8988T (cell line): Measurements from ENCODE around the gene OR51G2.
"Not testable (repeated sequence)": the region's sequence is repeated elsewhere in the genome, so short reads cannot be mapped to it uniquely, and the experiment has no call there.

Experiments
- DNase-seq: peaks from one replicate; pipeline ENCODE4 v3.0.0; 2011

The OR51G2 gene, protein sequence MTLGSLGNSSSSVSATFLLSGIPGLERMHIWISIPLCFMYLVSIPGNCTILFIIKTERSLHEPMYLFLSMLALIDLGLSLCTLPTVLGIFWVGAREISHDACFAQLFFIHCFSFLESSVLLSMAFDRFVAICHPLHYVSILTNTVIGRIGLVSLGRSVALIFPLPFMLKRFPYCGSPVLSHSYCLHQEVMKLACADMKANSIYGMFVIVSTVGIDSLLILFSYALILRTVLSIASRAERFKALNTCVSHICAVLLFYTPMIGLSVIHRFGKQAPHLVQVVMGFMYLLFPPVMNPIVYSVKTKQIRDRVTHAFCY

DNA sequence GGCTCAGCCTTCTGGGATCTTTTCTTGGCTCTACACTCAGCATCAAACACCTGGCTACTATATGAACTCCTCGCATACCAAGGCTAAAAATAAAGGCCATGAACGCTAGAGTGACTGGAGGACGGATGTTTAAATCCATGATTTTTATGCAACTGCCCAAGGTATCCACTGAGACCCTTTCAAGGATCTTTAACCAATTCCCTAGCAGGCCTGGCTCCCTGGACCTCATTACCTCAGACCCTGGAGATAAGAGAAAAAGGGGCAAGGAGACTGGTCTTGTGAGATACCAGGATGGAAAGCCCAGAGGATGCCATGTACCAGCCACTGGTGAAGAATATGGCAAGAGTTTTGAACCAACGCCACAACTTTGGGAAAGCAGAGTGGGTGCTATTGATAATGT is at the start of gene OR51G2:
OR51G2 (minus strand) TSS at position 101 of the 400 bp plus-strand sequence. CDS start 3,687 bp downstream, outside the sequence.
- no peak for DNase-seq

DNA sequence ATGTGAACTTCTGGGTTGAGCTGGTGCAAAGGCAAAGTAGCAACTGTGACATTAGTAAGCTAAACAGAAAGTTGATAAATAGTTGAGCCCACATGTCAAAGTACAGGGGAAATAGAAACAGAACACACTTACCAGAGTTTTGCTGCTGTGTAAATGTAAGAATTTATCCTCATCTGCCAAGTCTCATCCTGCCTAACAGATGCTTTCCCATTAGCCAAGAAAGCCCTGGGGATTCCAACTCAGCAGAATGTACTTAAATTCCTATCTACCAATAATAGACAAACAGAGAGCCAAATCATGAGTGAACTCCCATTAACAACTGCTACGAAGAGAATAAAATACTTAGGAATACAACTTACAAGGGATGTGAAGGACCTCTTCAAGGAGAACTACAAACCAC is 43.7 kb upstream of the OR51G2 start:
- no peak for DNase-seq

DNA sequence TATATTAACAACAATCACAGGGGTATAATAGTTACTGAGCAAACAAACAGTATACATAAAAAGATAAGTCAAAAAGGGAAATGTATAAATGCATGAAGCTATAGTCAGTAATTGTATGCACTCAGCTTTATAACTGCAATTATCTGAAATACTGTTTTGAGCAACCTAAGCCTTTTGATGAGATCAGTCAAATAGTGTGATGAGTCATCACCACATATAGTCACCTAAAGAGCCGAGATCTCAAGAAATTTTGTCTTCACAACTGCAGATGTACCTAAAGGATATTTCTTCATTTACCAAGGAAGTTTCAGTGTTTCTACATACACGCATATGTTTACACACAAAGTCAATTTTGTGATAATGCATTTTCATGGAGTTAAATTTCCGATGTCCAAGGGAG is 41.7 kb upstream of the OR51G2 start:
- no peak for DNase-seq

DNA sequence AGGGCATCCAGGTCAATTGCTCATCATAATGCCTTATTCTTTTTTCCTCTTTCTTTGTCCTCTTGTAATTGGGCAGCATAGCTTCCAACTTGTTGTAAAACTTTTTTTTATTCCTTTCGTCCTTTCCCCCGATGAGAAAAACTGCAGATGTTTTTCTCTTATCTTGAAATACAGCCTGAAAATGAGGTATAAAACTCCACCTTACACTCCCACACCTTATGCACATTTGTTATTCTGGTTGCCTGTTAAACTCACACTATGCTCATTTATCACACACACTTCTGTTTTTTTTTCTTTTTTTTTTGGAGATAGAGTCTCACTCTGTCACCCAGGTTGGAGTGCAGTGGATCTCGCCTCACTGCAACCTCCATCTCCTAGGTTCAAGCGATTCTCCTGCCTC is 38.2 kb upstream of the OR51G2 start:
- DNase-seq: no peak

DNA sequence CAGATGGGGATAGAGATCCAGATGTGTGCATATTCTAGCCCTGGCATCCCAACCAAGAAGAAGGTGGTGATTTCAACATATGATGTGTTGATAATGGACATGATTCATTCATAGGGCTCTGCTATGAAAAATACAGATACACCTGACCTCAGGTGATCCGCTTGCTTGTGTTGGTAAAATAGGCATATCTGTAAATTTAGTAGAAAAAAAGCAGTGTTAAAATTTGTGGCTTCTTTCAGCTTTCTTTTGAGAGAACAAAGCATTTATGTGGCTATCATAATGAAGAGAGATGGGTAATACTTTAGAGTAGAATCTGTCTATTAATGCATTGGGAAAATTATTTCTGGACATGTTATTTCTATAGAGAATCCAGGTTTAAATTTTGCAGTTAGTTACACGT is 36.5 kb upstream of the OR51G2 start, which contains the start of gene OR51A2:
OR51A2 (minus strand) TSS at position 101 of the 400 bp plus-strand sequence; CDS start at position 101, 0 bp downstream.
- not testable (repeated sequence) for DNase-seq

DNA sequence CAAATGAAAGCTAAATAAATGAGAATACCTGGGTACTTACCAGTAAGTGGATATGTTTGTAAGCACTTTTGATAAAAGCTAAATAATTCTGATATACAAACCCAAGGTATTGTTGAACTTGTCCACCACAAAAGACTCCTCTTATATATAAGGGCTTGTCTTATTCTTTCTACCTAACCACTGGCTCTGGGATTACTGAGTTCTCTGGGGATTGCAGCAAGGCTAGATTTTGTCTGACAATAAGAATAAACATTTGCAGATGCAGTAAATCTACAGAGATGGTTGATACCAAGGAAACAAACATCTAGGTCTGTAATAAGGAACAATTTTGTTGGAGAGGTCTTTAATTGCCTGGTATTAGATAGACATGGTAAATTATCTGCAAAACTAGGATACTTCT is 28.4 kb upstream of the OR51G2 start, which contains the start of gene OR51A4:
OR51A4 (minus strand) TSS at position 101 of the 400 bp plus-strand sequence. CDS start 505 bp downstream, outside the sequence.
- no peak for DNase-seq

DNA sequence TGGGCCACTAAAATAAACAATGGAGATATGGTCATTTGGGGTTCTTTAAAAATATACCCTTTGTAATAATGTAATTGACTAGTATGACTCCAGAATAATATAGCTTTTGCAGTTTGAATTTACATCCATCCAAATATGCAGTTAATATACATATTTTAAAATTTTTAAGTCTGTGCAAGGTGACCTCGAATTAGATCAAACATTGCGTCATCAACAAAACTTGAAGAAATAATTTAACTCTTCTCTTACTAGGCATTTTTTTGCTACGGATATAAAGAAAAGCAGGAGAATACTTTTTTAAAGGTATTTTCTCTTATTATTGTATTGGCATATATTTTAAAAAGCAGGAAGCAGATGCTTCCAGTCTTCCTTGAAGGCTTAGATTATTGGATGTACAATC is 17.6 kb upstream of the OR51G2 start:
- DNase-seq: no peak

DNA sequence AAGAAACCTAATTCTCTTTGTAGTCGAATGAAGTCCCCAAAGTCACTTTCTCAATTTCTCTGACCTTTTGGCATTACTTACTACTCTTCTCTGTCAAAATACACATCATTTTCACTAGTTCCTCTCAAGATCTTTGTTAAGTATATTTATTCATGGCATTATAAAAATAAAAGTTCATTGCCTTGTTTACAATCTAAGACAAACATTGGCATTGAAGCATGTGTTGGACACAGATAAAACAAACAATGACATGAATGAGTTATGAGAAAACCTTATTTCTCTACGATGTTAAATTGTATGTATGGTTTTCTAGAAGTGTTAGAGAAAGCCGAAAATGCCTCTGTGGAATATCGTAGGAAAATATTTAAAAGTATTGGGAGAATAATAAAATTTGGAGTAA is 13.6 kb upstream of the OR51G2 start:
- DNase-seq: no peak

DNA sequence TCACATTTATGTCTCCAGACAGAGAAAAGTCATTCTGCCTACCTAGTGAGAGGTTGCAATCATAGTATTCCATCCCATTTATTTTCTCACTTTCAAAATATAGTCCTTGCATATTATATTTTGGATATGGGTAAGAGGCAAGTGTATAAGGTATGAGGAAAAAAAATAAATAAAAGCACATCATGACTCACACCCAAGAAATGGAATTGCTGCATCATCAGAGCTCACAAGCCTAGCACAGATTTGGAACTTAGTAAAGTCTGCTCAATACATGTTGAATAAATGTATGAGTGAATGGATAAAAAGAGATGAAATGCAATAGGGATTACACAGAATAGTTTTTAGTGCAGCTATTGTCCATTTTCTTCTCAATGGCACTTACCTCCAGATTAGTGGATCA is 7.5 kb upstream of the OR51G2 start:
- no peak for DNase-seq

DNA sequence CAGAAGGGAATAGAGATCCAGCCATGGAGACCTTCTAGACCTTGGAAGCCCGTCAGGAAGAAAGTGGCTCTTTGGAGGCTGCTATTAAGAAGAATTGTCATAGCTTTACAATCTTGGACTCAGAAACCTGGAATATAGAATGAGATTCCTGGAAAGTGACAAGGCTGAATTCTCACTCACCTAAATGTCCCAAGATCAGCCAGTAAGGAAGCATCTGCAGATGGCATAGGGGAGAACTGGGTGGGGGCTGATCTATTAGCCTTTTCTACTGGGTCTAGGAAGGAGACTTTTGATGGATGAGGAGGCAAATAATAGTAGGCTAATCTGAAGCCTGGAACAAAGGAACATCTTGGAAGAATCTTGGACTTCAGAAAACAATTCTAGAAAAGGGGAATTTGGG is 5.1 kb upstream of the OR51G2 start, which contains the start of gene OR51G1:
OR51G1 (minus strand) TSS at position 101 of the 400 bp plus-strand sequence; CDS start at position 101, 0 bp downstream.
- DNase-seq: no peak

DNA sequence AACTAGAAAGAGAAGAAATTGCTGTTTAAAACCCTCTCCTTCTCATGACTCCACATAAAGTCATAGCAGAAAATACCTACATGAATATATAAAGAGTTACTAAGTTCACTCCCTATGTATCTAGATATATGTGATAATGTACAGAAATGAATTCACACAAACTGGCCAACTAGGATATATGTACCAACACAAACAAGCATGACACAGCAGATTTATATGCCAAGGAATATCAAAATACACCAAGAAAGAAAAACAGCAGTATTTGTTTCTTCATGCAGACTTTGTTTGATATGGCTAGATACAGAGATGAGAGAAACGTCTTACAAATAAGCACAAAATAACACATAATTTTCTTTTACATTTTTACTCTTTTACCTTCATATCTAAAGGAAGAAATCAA is 3.2 kb upstream of the OR51G2 start:
- DNase-seq: no peak

DNA sequence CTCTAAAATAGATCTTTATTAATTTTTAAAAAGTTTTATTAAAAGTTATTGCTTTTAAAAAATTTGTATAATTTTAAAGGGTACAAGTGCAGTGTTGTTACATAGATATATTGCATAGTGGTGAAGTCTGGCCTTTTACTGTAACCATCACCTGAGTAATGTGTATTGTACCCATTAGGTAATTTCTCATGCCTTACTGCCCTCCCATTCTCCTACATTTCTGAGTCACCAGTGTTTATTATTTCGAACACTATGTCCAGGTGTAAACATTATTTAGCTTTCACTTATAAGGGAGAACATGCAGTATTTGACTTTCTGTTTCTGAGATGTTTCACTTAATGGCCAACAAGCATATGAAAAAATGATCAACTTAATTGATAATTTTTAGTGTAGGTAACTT is 2.6 kb upstream of the OR51G2 start:
- no peak for DNase-seq

DNA sequence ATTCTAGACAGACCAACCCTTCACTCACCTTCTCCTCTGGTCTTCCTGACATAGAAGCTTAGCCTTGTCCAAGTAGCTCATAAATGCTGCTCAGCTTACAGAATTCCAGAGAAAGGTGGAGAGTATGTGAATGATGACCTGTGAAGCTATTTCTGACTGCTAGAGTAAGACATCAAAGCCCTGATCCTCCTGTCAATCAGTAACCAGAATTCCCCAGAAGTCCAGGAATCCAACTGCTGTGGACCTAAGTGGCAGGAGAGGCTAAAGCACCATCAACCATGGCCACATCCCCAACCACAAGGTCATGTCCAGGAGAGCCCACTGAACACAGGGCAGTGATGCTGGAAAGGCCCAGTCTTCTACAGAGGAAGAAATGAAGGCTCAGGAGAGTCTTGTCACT is 2.6 kb downstream of the OR51G2 start:
- DNase-seq: no peak

DNA sequence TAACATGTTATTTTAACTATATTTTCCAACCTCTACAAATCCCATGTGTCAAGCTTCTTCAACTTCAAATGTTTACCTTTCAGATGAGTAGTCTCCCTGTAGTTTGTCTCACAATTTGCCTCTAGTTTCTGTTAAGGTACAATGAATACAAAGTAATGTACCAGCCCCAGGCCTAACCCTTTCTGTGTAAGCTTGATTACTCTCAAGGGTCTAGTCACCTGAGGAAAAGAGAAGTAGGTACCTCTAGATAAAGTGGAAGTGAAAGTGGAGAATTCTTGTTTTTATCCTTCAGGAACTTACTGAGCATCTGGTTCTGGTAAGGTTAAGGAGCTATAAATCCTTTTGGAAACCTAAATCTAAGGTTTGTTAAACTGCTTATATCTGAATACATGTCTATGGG is 15.7 kb downstream of the OR51G2 start, which contains the start of gene OR51A7:
OR51A7 (plus strand) TSS at position 300 of the 400 bp plus-strand sequence. CDS start 3,587 bp downstream, outside the sequence.
- DNase-seq: no peak

DNA sequence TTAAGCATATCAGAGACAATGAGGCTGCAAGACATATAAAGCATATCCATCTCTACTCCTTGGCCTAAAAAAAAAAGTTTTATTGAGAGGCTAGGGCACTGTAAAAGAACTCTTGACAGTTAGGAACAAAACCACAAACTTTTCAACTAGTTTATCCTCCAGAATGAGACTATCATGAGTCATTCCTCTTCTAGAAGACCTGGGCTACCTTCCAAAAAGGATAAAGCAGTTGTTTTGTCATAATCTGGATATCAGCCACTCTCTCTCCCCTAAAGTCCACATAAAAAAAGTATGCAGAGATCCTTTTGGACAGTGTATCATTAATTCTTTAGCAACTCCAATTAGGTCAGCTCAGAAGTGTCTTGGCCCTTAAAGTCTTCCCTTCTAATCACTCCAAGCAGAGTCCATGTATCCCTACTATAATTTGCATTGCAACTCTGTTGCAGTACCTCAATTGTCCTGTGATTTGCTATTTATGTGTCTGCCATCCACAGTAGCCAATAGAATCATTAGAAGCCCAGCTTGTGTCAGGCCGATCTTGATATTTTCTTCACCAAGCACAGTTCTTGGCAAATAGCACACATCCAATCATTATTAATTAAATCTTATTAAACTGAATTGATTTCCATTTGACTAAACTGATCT is 27.0 kb downstream of the OR51G2 start:
- DNase-seq: no peak

DNA sequence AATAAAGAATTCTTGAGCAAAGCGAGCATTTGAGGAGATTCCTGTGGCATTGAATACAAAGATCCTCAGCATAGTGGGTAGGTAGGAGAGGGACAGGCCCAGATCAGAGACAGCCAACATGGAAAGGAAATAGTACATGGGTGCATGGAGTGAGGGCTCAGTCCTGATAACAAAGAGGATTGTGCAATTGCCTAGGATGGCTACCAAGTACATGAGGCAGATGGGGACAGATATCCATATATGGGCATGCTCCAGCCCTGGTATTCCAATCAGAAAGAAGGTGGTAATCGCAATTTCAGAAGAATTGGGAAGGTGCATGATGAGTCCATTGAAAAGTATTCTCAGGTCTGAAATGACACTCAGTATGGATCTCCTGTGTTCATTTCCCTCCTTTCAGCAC is 28.9 kb downstream of the OR51G2 start:
- no peak for DNase-seq

DNA sequence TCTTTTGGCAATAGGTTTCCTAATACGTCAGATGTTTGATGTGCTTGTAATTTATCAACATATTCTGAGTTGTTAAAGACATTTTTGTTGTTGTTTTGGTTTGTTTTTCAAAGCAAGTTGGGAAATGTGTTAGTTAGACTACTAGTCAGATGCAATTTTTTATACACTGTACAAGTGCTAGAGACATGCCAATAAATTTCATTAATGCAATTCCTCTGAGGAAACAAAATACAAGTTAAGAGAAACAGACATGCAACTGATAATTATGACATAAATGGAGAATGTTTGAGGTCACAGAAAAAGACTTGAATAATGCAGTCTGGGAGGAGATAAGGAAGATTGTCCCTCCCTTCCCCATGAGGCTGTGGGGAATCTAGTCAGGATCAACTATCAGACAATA is 31.6 kb downstream of the OR51G2 start:
- no peak for DNase-seq

DNA sequence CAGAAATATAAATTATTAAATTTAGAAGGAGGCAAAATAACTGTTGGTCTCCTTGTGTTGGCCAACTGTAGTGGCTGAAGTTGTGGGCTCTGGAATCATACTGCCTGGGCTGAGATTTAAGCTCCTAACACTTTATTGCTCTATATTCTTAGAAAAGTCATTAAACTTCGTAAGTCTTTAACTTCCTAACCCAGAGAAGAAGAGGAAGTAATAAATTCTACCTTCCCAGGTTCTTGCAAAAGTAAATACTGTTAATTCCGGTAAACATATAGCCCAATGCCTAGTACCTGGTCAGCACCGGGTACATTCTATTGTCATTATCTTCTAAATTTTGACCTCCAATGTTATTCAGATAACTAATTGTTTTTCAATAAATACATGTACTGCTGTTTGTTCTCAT is 33.0 kb downstream of the OR51G2 start:
- DNase-seq: no peak

DNA sequence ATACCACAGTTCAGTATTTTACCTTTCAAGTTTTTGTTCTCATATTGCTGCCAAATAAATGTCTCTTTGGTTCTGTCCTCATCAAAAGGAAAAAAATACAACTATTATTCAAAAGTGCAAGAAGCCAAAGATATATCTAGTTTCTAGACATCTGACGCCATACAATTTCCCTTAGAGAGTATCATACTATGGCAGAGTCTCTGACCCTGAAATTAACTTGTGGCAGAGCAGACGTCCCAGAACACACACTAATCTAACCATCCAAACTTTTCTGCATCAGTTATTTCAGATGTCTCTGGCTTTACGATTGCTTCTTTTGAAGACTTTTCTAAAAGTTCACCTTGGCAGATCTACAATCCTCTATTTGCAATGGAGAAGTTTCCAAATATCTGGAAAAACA is 34.8 kb downstream of the OR51G2 start:
- no peak for DNase-seq

DNA sequence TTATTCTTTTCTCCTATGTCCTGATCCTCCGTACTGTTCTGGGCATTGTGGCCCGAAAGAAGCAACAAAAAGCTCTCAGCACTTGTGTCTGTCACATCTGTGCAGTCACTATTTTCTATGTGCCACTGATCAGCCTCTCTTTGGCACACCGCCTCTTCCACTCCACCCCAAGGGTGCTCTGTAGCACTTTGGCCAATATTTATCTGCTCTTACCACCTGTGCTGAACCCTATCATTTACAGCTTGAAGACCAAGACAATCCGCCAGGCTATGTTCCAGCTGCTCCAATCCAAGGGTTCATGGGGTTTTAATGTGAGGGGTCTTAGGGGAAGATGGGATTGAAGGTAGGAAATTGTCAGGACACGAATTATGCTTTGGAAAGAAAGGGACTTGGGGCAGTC is 36.6 kb downstream of the OR51G2 start:
- no peak for DNase-seq

DNA sequence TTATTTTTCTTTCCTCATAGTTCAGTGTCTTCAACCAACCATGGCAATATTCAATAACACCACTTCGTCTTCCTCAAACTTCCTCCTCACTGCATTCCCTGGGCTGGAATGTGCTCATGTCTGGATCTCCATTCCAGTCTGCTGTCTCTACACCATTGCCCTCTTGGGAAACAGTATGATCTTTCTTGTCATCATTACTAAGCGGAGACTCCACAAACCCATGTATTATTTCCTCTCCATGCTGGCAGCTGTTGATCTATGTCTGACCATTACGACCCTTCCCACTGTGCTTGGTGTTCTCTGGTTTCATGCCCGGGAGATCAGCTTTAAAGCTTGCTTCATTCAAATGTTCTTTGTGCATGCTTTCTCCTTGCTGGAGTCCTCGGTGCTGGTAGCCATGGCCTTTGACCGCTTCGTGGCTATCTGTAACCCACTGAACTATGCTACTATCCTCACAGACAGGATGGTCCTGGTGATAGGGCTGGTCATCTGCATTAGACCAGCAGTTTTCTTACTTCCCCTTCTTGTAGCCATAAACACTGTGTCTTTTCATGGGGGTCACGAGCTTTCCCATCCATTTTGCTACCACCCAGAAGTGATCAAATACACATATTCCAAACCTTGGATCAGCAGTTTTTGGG is 37.2 kb downstream of the OR51G2 start, which contains the start of gene OR51T1:
OR51T1 (plus strand) TSS at position 41 of the 641 bp plus-strand sequence; CDS start at position 41, 0 bp downstream.
- no peak for DNase-seq

DNA sequence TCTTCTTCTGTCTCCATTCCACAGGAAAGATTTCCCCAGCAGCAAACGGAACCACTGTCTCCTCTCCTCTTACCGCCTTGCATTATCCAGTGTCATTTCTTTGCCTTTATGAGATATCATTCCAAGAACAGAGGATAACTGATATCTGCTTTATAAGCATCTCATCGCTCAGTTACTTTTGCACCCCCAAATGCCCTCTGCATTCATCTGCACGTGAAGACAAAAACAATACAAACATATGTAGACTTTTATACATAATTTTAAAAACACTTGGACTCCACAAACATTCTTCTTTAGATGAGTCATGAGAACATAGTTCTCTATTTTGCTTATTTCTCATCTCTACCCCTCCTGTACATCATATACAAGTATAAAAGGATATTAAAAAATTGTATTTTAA is 38.0 kb downstream of the OR51G2 start:
- no peak for DNase-seq

DNA sequence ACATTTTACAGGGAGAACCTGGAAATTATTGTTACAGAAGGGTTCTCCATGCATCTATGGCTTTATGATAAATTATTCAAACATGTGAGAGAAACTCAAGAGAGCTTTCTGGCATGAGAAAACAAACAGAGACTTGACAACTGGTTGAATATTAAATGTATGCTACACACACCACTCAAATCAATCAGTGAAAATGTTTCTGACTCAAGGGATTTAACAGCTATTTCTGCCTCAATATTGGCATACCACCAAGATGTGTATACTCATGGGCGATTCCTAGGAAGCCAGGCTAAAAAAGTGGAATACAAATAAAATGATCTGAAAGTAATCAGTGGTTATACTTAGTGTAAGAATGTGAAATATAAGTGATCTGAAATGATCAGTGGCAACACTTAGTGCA is 53.3 kb downstream of the OR51G2 start:
- no peak for DNase-seq

DNA sequence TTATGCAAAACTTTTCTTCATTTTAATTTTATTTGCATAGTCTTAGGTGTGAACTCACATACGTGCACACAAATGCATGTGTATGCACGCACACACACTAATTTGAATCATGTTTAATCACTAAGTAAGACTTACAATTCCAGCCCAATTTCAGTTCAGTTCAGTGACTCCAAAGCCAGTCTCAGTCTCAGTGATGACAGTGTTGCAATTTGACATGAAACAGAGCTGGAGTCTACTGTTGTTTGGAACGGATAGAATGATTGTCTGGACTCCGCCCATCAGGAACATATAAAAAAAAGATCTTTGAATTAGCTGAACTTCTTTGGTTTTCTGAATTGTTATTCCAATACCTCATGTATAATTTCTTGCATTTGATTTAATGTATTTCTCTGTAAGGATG is 55.3 kb downstream of the OR51G2 start:
- DNase-seq: no peak
